Vagina (tissue), 2 donors: ENCODE data around the gene BARX2. TPM values are rescaled to one million over a fixed set of nuclear protein-coding genes. Genes with fewer than 3 reads are reported as not detected.
A peak's percentile ranks its signal among the peaks of the same experiment; 100 is the strongest.
"Not testable (repeated sequence)": the region's sequence is repeated elsewhere in the genome, so short reads cannot be mapped to it uniquely, and the experiment has no call there.

ENCODE experiments used
- DNase-seq, 2 donors: peaks; one replicate each; pipeline ENCODE4 v3.0.0-alpha.2; 2017; ENCODE audit errors: extremely low spot score in 2 of 2
- H3K27ac ChIP-seq: fragments of 200-600 bp; sonication (generic); one replicate; pipeline ENCODE4 v1.5.1; 2019
- H3K27me3 ChIP-seq: fragments of 200-600 bp; sonication (generic); one replicate; pipeline ENCODE4 v1.5.1; 2019
- H3K36me3 ChIP-seq, 2 donors: fragments of 200-600 bp; sonication (generic); one replicate each; pipeline ENCODE4 v1.5.1; 2017 to 2019
- H3K4me1 ChIP-seq: fragments of 200-600 bp; sonication (generic); one replicate; pipeline ENCODE4 v1.5.1; 2019
- H3K4me3 ChIP-seq, 2 donors: fragments of 200-600 bp; sonication (generic); 1 replicate in 1 of 2; 2 replicates in 1 of 2; pipeline ENCODE4 v1.5.1; 2016 to 2019
- H3K9me3 ChIP-seq: fragments of 200-600 bp; sonication (generic); one replicate; pipeline ENCODE4 v1.5.1; 2019
- POLR2A ChIP-seq, 2 donors: fragments of 450-650 bp; IDR thresholded peaks; one replicate each; pipeline ENCODE4 v1.6.1; 2017; ENCODE audit warnings: antibody characterized with exemption in 2 of 2, mild to moderate bottlenecking in 2 of 2, moderate library complexity in 2 of 2
- POLR2AphosphoS5 ChIP-seq, 2 donors: sonication (generic); formaldehyde crosslinking; IDR thresholded peaks; one replicate each; pipeline ENCODE4 v1.9.0; 2017; ENCODE audit warnings: antibody characterized with exemption in 2 of 2, mild to moderate bottlenecking in 2 of 2, low read depth in 1 of 2; ENCODE audit not compliant: insufficient read depth in 1 of 2
- intact Hi-C: fragments of 100-400 bp; cut with DNase I; formaldehyde crosslinking; loops from one replicate; pipeline ENCODE4 v1.15.1; 2023
- total RNA-seq: library from RNA; depleted of rRNA; stranded (reverse); fragments of >200 nt; gene quantifications from one replicate; pipeline ENCODE4 v1.2.3, GENCODE V29; 2016
- TF ChIP-seq, protein P1 (sequence below), 3 experiments: fragments of 450-650 bp in 2 of 3; fragments of 200-600 bp in 1 of 3; sonication (generic) in 1 of 3; IDR thresholded peaks; one replicate each; pipeline ENCODE4 v1.5.1; 2017 to 2019; ENCODE audit warnings: antibody characterized with exemption in 3 of 3, mild to moderate bottlenecking in 2 of 3, moderate library complexity in 2 of 3

Gene BARX2, protein sequence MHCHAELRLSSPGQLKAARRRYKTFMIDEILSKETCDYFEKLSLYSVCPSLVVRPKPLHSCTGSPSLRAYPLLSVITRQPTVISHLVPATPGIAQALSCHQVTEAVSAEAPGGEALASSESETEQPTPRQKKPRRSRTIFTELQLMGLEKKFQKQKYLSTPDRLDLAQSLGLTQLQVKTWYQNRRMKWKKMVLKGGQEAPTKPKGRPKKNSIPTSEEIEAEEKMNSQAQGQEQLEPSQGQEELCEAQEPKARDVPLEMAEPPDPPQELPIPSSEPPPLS
- total RNA-seq = 25.3 TPM

DNA sequence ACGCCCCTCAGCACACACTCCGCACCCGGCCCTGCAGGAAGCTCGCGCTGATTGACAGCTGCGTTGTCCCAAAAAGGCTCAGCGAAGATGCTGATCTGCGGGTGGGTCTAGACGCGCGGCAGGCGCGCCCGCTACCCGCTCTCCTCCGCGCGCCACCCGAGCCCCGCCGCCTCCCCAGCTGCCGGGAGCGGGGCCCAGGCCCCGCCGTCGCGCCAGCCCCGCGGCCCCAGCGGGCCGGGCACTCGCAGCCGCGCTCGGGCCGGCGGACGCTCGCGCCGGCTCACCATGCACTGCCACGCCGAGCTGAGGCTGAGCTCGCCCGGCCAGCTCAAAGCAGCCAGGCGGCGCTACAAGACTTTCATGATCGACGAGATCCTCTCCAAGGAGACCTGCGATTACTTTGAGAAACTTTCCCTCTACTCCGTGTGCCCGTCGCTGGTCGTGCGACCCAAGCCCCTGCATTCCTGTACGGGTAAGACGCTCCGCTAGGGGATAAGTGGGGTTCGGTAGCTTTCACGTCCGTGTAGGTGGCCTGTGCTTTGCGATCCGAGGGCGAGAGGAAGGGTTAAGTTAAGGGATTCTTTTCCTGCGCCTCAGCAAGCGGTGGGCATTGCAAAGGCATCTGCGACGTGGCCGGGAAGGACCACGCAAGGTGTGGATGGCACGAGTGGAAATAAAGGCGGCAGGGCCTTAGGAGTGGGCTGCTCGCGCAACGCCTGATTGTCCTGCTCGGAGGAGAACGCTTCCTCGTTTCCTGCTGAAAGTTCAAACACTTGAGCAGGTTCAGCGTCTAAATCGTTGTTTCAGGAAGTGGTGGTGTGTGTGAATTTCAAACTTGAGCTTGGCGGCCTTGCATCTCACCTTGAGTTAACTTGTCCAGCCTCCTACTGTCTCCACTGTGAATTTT, at the start of gene BARX2:
Gene BARX2, plus strand, starts transcription at position 98 of the 907 bp plus-strand sequence. Its CDS starts 188 bp downstream, at position 286.
- Histone ChIP-seq H3K4me3 (peak within 1 kb of the TSS; percentile 44 to 50), H3K27me3 (no peaks in the 10 kb centered on the region), H3K36me3 (no peaks in the 10 kb centered on the region), H3K4me1 (peaks cover 29% of the 10 kb centered on the region), H3K9me3 (no peaks in the 10 kb centered on the region), H3K27ac (peak within 1 kb of the TSS; percentile 67)
- TF ChIP-seq, protein P1, sequence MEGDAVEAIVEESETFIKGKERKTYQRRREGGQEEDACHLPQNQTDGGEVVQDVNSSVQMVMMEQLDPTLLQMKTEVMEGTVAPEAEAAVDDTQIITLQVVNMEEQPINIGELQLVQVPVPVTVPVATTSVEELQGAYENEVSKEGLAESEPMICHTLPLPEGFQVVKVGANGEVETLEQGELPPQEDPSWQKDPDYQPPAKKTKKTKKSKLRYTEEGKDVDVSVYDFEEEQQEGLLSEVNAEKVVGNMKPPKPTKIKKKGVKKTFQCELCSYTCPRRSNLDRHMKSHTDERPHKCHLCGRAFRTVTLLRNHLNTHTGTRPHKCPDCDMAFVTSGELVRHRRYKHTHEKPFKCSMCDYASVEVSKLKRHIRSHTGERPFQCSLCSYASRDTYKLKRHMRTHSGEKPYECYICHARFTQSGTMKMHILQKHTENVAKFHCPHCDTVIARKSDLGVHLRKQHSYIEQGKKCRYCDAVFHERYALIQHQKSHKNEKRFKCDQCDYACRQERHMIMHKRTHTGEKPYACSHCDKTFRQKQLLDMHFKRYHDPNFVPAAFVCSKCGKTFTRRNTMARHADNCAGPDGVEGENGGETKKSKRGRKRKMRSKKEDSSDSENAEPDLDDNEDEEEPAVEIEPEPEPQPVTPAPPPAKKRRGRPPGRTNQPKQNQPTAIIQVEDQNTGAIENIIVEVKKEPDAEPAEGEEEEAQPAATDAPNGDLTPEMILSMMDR (IDR thresholded peaks at IDR 0.05) = no peak
- peak in 1 of 2 donors; percentile 49 for TF ChIP-seq POLR2AphosphoS5 (IDR thresholded peaks at IDR 0.05; ENCODE audit: insufficient read depth in 1 of 2, low read depth in 1 of 2)
- no peak for DNase-seq
- intact Hi-C loops = no loop called here

DNA sequence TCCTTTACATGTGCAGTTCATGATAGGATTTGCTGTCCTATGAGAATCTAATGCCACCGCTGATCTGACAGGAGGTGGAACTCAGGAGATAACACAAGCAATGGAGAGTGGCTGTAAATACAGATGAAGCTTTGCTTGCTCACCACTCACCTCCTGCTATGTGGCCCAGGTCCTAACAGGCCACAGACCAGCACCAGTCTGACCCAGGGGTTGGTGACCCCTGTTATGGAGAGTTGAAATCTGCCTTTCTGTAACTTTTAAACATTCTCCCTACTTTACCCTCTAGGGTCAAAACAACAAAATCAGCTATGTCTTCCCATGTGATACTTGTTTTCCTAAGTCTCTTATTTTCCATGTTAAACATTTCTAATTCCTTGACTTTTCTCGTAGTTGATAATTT, 48.7 kb upstream of the BARX2 start:
- Histone ChIP-seq H3K9me3 (no peaks in the 10 kb centered on the region), H3K4me3 (no peak overlapping the region), H3K27ac (no peak overlapping the region), H3K4me1 (peaks cover 14% of the 10 kb centered on the region), H3K27me3 (no peaks in the 10 kb centered on the region), H3K36me3 (no peaks in the 10 kb centered on the region)
- no peak for DNase-seq
- intact Hi-C loops = no loop called here
- TF ChIP-seq POLR2AphosphoS5 (IDR thresholded peaks at IDR 0.05; ENCODE audit: insufficient read depth in 1 of 2, low read depth in 1 of 2) (no peak), POLR2A (IDR thresholded peaks at IDR 0.05) (no peak)
- TF ChIP-seq, protein P1 (IDR thresholded peaks at IDR 0.05) = no peak

DNA sequence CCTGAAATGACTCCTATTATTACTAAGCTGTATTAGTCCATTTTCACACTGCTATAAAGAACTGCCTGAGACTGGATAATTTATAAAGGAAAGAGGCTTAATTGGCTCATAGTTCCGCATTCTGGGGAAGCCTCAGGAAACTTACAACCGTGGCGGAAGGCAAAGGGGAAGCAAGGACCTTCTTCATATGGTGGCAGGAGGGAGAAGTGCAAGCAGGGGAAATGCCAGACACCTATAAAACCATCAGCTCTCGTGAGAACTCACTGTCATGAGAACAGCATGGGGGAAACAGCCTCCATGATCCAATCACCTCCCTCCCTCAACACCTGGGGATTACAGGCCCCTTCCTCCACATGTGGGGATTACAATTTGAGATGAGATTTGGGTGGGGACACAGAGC, 47.9 kb upstream of the BARX2 start:
- intact Hi-C loops, H3K9me3 ChIP-seq, H3K27ac ChIP-seq, H3K36me3 ChIP-seq, H3K4me3 ChIP-seq, DNase-seq, H3K27me3 ChIP-seq: not testable (repeated sequence)
- H3K4me1 ChIP-seq = peaks cover 14% of the 10 kb centered on the region

DNA sequence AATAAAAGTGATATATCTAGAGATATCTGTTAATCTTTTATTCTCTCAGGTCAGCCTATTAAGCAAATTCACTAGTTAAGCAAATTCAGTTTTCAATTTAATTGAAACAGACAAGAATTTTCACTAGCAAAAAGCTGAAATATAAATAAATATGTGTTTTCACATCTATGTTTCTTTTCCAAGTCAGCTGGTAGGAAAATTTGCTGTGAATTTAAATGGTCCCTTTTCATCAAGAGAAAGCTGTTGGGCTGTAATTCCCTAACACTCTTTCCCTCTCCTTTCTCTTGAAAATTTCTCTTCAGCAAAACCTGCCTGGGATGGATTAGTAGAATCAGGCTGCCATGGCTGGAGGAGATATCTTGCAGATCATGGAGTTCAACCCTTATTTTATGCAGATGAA, 46.9 kb upstream of the BARX2 start:
- no peaks in the 10 kb centered on the region for H3K36me3 ChIP-seq
- no peaks in the 10 kb centered on the region for H3K9me3 ChIP-seq
- no peak overlapping the region for H3K4me3 ChIP-seq
- H3K27ac ChIP-seq = no peak overlapping the region
- intact Hi-C loops = no loop called here
- TF ChIP-seq POLR2AphosphoS5 (IDR thresholded peaks at IDR 0.05; ENCODE audit: insufficient read depth in 1 of 2, low read depth in 1 of 2) (no peak), POLR2A (IDR thresholded peaks at IDR 0.05) (no peak)
- TF ChIP-seq, protein P1 (IDR thresholded peaks at IDR 0.05) = no peak
- no peak for DNase-seq
- no peaks in the 10 kb centered on the region for H3K27me3 ChIP-seq
- H3K4me1 ChIP-seq = peaks cover 14% of the 10 kb centered on the region

DNA sequence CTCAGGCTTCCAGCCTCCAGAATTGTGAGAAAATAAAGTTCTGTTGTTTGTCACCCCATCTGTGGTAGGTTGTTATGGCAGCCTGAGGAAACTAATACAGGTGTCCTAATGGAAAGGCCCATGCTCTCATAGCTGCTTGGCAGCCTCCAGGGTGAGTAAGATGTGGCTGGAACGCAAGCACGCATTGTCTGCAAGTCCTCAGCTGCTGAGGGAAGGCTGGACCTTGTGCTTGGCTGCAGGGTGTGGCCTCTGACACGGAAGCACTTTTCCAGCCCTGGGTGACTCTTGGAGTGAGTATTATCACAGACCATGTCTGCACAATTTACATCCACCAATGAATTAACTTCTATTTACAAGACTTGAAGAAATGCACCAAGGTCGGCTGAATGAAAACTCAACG, 44.4 kb upstream of the BARX2 start:
- TF ChIP-seq, protein P1 (IDR thresholded peaks at IDR 0.05) = no peak
- Histone ChIP-seq H3K4me3 (no peak overlapping the region), H3K9me3 (no peaks in the 10 kb centered on the region), H3K36me3 (no peaks in the 10 kb centered on the region), H3K4me1 (no peaks in the 10 kb centered on the region), H3K27ac (no peak overlapping the region), H3K27me3 (no peaks in the 10 kb centered on the region)
- intact Hi-C loops = loop anchor here (5.0 kb wide), 1 partner anchor 209 kb away; no protein-coding TSS in a partner anchor
- DNase-seq = no peak
